Parathyroid adenoma (tissue), 2 donors: ENCODE results near the gene OTOG.

ENCODE experiments used
- H2AFZ ChIP-seq: fragments of 300-600 bp; sonication (generic); one replicate; pipeline ENCODE4 v1.7.0; 2017; ENCODE audit warnings: antibody characterized with exemption, mild to moderate bottlenecking
- H3K27ac ChIP-seq: fragments of 300-600 bp; sonication (generic); one replicate; pipeline ENCODE4 v1.7.0; 2017
- H3K27me3 ChIP-seq: fragments of 300-600 bp; sonication (generic); one replicate; pipeline ENCODE4 v1.7.0; 2017; ENCODE audit warnings: low read length; ENCODE audit not compliant: control insufficient read depth, insufficient read depth
- H3K36me3 ChIP-seq: fragments of 300-600 bp; sonication (generic); one replicate; pipeline ENCODE4 v1.7.0; 2017; ENCODE audit warnings: low read length; ENCODE audit not compliant: control insufficient read depth, insufficient read depth
- H3K4me1 ChIP-seq: fragments of 300-600 bp; sonication (generic); one replicate; pipeline ENCODE4 v1.7.0; 2017; ENCODE audit warnings: control low read depth
- H3K4me2 ChIP-seq: fragments of 300-600 bp; sonication (generic); one replicate; pipeline ENCODE4 v1.7.0; 2017; ENCODE audit warnings: low read length
- H3K4me3 ChIP-seq: fragments of 300-600 bp; sonication (generic); one replicate; pipeline ENCODE4 v1.7.0; 2017; ENCODE audit warnings: low read depth, low read length
- H3K79me2 ChIP-seq: fragments of 300-600 bp; sonication (generic); one replicate; pipeline ENCODE4 v1.7.0; 2017; ENCODE audit warnings: control low read depth
- H3K9ac ChIP-seq: fragments of 300-600 bp; sonication (generic); one replicate; pipeline ENCODE4 v1.7.0; 2017; ENCODE audit warnings: mild to moderate bottlenecking
- H3K9me3 ChIP-seq: fragments of 300-600 bp; sonication (generic); one replicate; pipeline ENCODE4 v1.7.0; 2017; ENCODE audit warnings: low read length; ENCODE audit not compliant: control insufficient read depth
- TF ChIP-seq, protein P1 (sequence below): fragments of 300-600 bp; sonication (generic); IDR thresholded peaks from one replicate; pipeline ENCODE4 v1.7.0; 2017; ENCODE audit warnings: antibody characterized with exemption, mild to moderate bottlenecking
- donor health status: primary hyperparathyroidism.

Gene OTOG

DNA sequence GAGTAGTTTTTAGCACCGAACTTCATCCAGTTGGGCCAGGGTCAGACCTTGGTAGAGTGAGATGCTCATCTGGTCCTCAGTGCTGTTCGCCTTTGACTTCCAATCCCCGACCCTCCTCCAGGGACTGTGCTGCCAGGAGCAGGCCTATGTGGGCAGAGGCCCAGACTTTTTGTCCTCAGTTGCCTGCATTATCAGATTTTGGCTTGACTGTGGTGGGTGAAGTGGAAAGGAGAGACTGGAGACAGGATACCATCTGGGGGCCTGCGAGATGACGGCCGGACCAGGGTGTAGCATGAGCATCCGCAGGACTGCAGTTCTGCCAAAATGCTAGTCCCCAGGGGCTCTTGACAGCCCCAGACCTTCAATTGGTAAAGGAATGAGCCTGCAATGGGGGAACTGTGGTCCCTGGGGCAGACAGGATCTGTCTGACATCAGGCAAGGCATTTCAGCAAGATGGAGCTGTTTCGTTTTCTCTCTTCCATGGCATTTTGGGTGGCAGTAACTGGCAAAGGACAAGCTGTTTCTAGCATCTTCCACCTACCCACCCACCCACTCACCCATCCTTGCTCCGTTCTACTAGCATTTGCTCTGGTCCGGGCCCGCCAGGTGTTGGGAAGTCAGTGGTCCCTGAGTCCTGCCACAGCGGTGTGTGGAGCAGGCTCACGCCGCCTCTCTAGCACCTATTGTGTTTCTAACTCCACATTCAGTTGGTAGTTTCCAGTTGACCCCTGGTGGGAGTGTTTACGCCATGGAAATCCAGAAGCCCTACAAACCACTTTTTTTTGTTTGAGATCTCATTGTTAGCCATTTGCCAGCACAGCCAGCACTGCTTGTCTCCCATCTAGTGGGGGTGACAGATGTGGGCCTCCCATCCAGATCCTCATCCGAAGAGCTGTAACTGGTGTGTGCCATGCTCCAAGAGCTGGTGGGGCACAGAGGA, 53.5 kb downstream of the OTOG start:
- no peaks in the 10 kb centered on the region for H3K79me2 ChIP-seq
- no peaks in the 10 kb centered on the region for H3K36me3 ChIP-seq
- no peaks in the 10 kb centered on the region for H3K4me1 ChIP-seq
- H3K9me3 ChIP-seq: no peaks in the 10 kb centered on the region
- H3K27ac ChIP-seq: no peak overlapping the region
- H3K4me3 ChIP-seq: no peak overlapping the region
- no peak overlapping the region for H3K4me2 ChIP-seq
- no peak overlapping the region for H3K9ac ChIP-seq
- H2AFZ ChIP-seq: no peak overlapping the region
- no peaks in the 10 kb centered on the region for H3K27me3 ChIP-seq
- TF ChIP-seq, protein P1, sequence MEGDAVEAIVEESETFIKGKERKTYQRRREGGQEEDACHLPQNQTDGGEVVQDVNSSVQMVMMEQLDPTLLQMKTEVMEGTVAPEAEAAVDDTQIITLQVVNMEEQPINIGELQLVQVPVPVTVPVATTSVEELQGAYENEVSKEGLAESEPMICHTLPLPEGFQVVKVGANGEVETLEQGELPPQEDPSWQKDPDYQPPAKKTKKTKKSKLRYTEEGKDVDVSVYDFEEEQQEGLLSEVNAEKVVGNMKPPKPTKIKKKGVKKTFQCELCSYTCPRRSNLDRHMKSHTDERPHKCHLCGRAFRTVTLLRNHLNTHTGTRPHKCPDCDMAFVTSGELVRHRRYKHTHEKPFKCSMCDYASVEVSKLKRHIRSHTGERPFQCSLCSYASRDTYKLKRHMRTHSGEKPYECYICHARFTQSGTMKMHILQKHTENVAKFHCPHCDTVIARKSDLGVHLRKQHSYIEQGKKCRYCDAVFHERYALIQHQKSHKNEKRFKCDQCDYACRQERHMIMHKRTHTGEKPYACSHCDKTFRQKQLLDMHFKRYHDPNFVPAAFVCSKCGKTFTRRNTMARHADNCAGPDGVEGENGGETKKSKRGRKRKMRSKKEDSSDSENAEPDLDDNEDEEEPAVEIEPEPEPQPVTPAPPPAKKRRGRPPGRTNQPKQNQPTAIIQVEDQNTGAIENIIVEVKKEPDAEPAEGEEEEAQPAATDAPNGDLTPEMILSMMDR: no peak

DNA sequence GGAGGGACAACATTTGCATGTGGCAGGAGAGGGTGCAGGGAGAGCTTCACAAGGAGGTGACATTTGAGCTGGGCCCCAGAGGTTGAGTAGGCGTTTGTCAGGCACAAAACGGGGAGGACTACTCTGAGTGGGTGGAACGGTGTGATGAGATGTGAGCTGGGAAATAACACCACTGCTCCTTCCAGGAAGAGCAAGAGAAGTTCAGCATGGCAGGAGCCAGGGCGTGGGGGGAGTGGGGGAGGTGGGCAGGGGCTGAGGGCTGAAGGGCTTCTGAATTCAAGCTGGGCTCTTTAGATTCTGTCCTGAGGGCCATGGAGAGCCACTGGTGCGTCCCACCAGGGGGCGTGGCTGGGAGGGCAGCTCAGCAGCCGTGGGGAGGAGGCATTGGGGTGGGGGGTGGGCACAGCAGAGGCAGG, 54.2 kb downstream of the OTOG start:
- no peak overlapping the region for H3K27ac ChIP-seq
- no peak overlapping the region for H3K9ac ChIP-seq
- H3K27me3 ChIP-seq: no peaks in the 10 kb centered on the region
- no peaks in the 10 kb centered on the region for H3K36me3 ChIP-seq
- no peak overlapping the region for H3K4me2 ChIP-seq
- H3K4me3 ChIP-seq: no peak overlapping the region
- H3K4me1 ChIP-seq: no peaks in the 10 kb centered on the region
- H3K9me3 ChIP-seq: no peaks in the 10 kb centered on the region
- TF ChIP-seq, protein P1: no peak
- no peak overlapping the region for H2AFZ ChIP-seq
- H3K79me2 ChIP-seq: no peaks in the 10 kb centered on the region

DNA sequence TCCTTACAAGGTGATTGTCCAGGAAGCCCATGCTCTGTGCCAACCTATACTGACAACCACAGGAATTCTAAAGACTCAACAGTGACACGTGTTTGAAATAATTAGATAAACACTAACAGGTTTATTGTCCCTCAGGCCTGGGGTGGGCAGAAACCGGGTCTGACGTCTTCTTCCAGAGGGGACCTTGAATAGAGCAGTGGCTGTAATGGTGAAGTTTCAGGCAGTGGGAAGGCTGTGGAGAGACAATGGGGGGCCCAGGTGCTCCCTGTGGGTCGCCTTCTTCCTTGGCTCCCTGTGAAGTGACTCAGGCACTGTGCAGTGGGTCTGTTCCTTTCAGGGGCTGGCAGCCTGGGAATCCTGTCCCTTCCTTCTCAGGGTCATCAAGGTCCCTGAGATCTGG, 54.6 kb downstream of the OTOG start:
- TF ChIP-seq, protein P1: no peak
- no peak overlapping the region for H3K9ac ChIP-seq
- no peaks in the 10 kb centered on the region for H3K79me2 ChIP-seq
- H2AFZ ChIP-seq: no peak overlapping the region
- no peaks in the 10 kb centered on the region for H3K9me3 ChIP-seq
- no peak overlapping the region for H3K4me3 ChIP-seq
- H3K4me2 ChIP-seq: no peak overlapping the region
- H3K27me3 ChIP-seq: no peaks in the 10 kb centered on the region
- no peak overlapping the region for H3K27ac ChIP-seq
- H3K36me3 ChIP-seq: no peaks in the 10 kb centered on the region
- no peaks in the 10 kb centered on the region for H3K4me1 ChIP-seq

DNA sequence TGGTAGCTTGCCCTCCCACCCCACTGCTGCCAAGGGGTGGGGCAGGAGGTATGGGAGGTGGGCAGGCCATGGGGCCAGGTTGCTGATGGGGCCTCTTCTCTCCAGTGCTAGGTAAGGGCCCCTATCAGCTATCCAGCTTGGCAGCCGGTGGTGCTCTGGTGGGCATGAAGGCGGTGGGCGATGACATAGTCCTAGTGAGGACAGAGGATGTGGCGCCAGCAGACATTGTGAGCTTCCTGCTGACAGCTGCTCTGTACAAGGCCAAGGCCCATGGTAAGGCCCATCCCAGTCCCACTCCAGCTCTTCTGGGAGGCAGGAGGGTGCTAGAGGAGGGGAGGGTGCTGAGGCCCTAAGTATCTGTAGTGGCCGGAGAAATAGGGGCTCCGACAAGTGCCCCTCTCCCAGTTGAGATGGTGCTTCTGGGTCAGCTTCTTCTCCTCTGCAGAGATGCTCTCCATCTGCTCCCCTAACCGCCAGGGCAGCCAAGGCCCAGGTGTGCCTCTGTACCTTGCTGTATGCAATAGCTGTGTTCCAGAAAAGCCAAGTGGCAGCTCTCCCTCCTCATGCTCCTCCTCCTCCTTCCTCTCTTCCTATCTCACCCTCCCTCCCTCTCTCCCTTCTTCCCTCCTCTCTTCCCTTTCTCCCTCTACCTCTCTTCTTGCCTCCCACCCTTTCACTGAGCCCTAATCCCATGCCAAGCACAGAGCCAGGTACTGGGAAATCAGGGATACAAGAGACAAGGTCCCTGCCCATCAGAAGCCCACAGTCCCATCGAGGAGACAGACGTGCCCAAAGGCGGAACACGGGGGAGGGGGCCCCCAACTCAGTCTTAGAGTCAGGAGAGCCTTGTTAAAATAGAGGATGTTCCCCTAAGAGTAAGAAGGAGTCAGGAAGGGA, 55.3 kb downstream of the OTOG start:
- H3K4me1 ChIP-seq: no peaks in the 10 kb centered on the region
- H2AFZ ChIP-seq: no peak overlapping the region
- H3K79me2 ChIP-seq: no peaks in the 10 kb centered on the region
- H3K36me3 ChIP-seq: no peaks in the 10 kb centered on the region
- H3K4me2 ChIP-seq: no peak overlapping the region
- H3K27ac ChIP-seq: no peak overlapping the region
- no peaks in the 10 kb centered on the region for H3K9me3 ChIP-seq
- H3K27me3 ChIP-seq: no peaks in the 10 kb centered on the region
- H3K4me3 ChIP-seq: no peak overlapping the region
- TF ChIP-seq, protein P1: no peak
- H3K9ac ChIP-seq: no peak overlapping the region
